Measurements from ENCODE around the gene TGFBR2. TPM values are rescaled to one million over a fixed set of nuclear protein-coding genes. Genes with fewer than 3 reads are reported as not detected.

Gene TGFBR2
- polyA plus RNA-seq, 1 of the 3 experiments (the other 2 are of a cell fraction), result 48.3 TPM

DNA sequence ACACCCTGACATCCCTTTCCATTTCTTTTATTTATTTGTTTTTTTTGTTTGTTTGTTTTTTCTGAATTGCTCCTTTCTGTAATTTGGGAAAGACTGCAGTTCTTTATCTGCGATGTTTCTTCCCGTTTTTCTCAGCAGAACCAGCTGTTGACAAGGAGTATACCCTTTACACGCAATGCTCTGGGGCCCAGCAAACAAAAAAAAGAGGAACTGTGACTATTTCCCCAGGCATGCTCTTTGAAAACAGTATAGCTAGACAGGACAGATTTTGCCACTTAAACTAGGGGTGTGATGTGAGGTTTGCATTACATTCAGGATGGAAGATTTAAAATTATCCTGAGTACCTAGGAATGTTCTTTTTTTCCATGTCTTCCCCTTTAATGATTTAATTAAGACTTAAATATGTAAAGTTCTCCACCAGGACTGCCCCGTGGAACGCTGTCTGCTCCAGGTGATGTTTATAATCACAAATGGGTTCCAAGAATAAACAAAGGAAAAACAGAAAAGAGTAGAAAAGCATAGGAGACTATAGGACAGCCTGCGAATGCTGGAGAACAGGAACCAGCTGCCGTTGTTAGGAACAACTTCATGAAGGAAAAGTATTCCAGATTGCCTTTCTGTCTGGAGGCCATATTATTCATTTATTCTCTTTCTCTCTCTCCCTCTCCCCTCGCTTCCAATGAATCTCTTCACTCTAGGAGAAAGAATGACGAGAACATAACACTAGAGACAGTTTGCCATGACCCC is 43.3 kb downstream of the TGFBR2 start:
- H4K20me1 ChIP-seq (ENCODE audit: insufficient read depth), result no peaks in the 10 kb centered on the region
- ChIA-PET CTCF (interaction anchor here (1.4 kb wide), 1 partner anchor 11 kb away, joined by 3 read pairs; no protein-coding TSS in a partner anchor), POLR2A (no interaction called here)
- H3K27ac ChIP-seq (ENCODE audit: low read depth in 2 of 2, low read length in 1 of 2), result no peak overlapping the region
- peaks cover 0 to 25% of the 10 kb centered on the region in 2 experiments; a peak in 1 of 4 replicates for H3K4me1 ChIP-seq (ENCODE audit: control insufficient read depth in 1 of 2, insufficient read depth in 2 of 2, low read depth in 1 of 2, low read length in 1 of 2)
- WGBS (ENCODE audit: low lambda C conversion rate), result 96% methylated on average over 9 of the region's 9 CpGs
- H3K79me2 ChIP-seq (ENCODE audit: insufficient read depth), result peaks cover 62% of the 10 kb centered on the region
- H3K36me3 ChIP-seq (replicated peaks in 1 of 2; ENCODE audit: control insufficient read depth in 1 of 2, insufficient read depth in 2 of 2, low read length in 1 of 2), result peaks cover 41 to 97% of the 10 kb centered on the region in 2 experiments
- H2AFZ ChIP-seq (ENCODE audit: low read depth), result no peak overlapping the region
- H3K9me2 ChIP-seq, result no peaks in the 10 kb centered on the region
- TF ChIP-seq FOSL2 (IDR thresholded peaks at IDR 0.05; ENCODE audit: borderline replicate concordance, low read depth) (no peak), FOXM1 (IDR thresholded peaks at IDR 0.05; ENCODE audit: low read depth) (no peak), FOXJ3 (CRISPR knock-in tag; IDR thresholded peaks at IDR 0.05) (no peak), RCOR1 (IDR thresholded peaks at IDR 0.05; ENCODE audit: low read length) (no peak), EZH2phosphoT487 (IDR thresholded peaks at IDR 0.05; ENCODE audit: borderline replicate concordance, low read depth) (no peak), CHD2 (IDR thresholded peaks at IDR 0.05; ENCODE audit: low read length, partially characterized antibody) (no peak), YY1 (IDR thresholded peaks at IDR 0.05; ENCODE audit: low read depth) (no peak), TEAD4 (IDR thresholded peaks at IDR 0.05; ENCODE audit: borderline replicate concordance, insufficient read depth) (no peak), POLR2AphosphoS5 (IDR thresholded peaks at IDR 0.05; ENCODE audit: low read depth, low read length) (no peak), ELF1 (IDR thresholded peaks at IDR 0.05) (no peak), SIN3A (IDR thresholded peaks at IDR 0.05; ENCODE audit: borderline replicate concordance, low read depth, low read length) (no peak), MEF2A (IDR thresholded peaks at IDR 0.05; ENCODE audit: borderline replicate concordance, low read depth) (no peak), RXRA (IDR thresholded peaks at IDR 0.05; ENCODE audit: borderline replicate concordance, low read depth) (no peak), GABPA (IDR thresholded peaks at IDR 0.05; ENCODE audit: low read depth) (no peak)
- TF ChIP-seq, protein P1, sequence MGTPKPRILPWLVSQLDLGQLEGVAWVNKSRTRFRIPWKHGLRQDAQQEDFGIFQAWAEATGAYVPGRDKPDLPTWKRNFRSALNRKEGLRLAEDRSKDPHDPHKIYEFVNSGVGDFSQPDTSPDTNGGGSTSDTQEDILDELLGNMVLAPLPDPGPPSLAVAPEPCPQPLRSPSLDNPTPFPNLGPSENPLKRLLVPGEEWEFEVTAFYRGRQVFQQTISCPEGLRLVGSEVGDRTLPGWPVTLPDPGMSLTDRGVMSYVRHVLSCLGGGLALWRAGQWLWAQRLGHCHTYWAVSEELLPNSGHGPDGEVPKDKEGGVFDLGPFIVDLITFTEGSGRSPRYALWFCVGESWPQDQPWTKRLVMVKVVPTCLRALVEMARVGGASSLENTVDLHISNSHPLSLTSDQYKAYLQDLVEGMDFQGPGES (IDR thresholded peaks at IDR 0.05; ENCODE audit: low read depth, low read length), result no peak
- TF ChIP-seq, protein P2, sequence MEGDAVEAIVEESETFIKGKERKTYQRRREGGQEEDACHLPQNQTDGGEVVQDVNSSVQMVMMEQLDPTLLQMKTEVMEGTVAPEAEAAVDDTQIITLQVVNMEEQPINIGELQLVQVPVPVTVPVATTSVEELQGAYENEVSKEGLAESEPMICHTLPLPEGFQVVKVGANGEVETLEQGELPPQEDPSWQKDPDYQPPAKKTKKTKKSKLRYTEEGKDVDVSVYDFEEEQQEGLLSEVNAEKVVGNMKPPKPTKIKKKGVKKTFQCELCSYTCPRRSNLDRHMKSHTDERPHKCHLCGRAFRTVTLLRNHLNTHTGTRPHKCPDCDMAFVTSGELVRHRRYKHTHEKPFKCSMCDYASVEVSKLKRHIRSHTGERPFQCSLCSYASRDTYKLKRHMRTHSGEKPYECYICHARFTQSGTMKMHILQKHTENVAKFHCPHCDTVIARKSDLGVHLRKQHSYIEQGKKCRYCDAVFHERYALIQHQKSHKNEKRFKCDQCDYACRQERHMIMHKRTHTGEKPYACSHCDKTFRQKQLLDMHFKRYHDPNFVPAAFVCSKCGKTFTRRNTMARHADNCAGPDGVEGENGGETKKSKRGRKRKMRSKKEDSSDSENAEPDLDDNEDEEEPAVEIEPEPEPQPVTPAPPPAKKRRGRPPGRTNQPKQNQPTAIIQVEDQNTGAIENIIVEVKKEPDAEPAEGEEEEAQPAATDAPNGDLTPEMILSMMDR (IDR thresholded peaks at IDR 0.05), result no peak
- TF ChIP-seq, protein P3, sequence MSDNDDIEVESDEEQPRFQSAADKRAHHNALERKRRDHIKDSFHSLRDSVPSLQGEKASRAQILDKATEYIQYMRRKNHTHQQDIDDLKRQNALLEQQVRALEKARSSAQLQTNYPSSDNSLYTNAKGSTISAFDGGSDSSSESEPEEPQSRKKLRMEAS (IDR thresholded peaks at IDR 0.05; ENCODE audit: low read depth), result no peak
- TF ChIP-seq, protein P4, sequence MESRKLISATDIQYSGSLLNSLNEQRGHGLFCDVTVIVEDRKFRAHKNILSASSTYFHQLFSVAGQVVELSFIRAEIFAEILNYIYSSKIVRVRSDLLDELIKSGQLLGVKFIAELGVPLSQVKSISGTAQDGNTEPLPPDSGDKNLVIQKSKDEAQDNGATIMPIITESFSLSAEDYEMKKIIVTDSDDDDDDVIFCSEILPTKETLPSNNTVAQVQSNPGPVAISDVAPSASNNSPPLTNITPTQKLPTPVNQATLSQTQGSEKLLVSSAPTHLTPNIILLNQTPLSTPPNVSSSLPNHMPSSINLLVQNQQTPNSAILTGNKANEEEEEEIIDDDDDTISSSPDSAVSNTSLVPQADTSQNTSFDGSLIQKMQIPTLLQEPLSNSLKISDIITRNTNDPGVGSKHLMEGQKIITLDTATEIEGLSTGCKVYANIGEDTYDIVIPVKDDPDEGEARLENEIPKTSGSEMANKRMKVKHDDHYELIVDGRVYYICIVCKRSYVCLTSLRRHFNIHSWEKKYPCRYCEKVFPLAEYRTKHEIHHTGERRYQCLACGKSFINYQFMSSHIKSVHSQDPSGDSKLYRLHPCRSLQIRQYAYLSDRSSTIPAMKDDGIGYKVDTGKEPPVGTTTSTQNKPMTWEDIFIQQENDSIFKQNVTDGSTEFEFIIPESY (IDR thresholded peaks at IDR 0.05; ENCODE audit: borderline replicate concordance, low read depth), result no peak
- TF ChIP-seq, protein P5, sequence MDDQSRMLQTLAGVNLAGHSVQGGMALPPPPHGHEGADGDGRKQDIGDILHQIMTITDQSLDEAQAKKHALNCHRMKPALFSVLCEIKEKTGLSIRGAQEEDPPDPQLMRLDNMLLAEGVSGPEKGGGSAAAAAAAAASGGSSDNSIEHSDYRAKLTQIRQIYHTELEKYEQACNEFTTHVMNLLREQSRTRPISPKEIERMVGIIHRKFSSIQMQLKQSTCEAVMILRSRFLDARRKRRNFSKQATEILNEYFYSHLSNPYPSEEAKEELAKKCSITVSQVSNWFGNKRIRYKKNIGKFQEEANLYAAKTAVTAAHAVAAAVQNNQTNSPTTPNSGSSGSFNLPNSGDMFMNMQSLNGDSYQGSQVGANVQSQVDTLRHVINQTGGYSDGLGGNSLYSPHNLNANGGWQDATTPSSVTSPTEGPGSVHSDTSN (IDR thresholded peaks at IDR 0.05), result no peak
- H3K4me2 ChIP-seq, result no peak overlapping the region
- no peak for DNase-seq
- H3K9ac ChIP-seq, result no peak overlapping the region
- H3K27me3 ChIP-seq (ENCODE audit: insufficient read depth), result no peaks in the 10 kb centered on the region
- no peak overlapping the region for H3K4me3 ChIP-seq (ENCODE audit: low read depth in 2 of 2, low read length in 1 of 2)
- no peaks in the 10 kb centered on the region for H3K9me3 ChIP-seq
- peaks cover 7% of the 10 kb centered on the region for H3F3A ChIP-seq (replicated peaks; ENCODE audit: insufficient read depth)
